ENCODE results near the gene PRKCZ. TPM values are rescaled to one million over a fixed set of nuclear protein-coding genes. Genes with fewer than 3 reads are reported as not detected.

The PRKCZ gene
- total and polyA plus RNA-seq, 2 experiments from 2014 or later, result 26.2 to 36.9 TPM

GRCh38 chr1:2144501-2145090 lies 94.4 kb downstream of the PRKCZ start (continued):
- TF ChIP-seq POLR2AphosphoS5 (IDR thresholded peaks at IDR 0.05; ENCODE audit: low read depth) (no peak), ETS1 (IDR thresholded peaks at IDR 0.05) (no peak), STAT1 (IDR thresholded peaks at IDR 0.05; ENCODE audit: unreplicated experiment) (no peak), REST (IDR thresholded peaks at IDR 0.05; ENCODE audit: unreplicated experiment) (no peak), EZH2 (IDR thresholded peaks at IDR 0.05; ENCODE audit: low read depth, unreplicated experiment) (no peak), ZNF331 (CRISPR knock-in tag; IDR thresholded peaks at IDR 0.05; ENCODE audit: low read depth) (no peak), ZNF114 (CRISPR knock-in tag; IDR thresholded peaks at IDR 0.05) (no peak)

- ATAC-seq (no peak), DNase-seq (ENCODE audit: low spot score) (no peak)
- Histone ChIP-seq H3K79me2 (replicated peaks; ENCODE audit: insufficient read depth) (no peaks in the 10 kb centered on the region), H3F3A (replicated peaks; ENCODE audit: low read depth) (no peaks in the 10 kb centered on the region), H3K4me3 (no peak overlapping the region), H2AFZ (no peak overlapping the region), H3K27me3 (ENCODE audit: insufficient read depth) (no peaks in the 10 kb centered on the region), H4K20me1 (replicated peaks; ENCODE audit: insufficient read depth) (no peaks in the 10 kb centered on the region), H3K4me1 (ENCODE audit: insufficient read depth) (no peaks in the 10 kb centered on the region), H3K9me2 (ENCODE audit: insufficient read depth) (no peaks in the 10 kb centered on the region), H3K27ac (ENCODE audit: low read depth) (no peak overlapping the region), H3K36me3 (ENCODE audit: insufficient read depth) (no peaks in the 10 kb centered on the region), H3K4me2 (no peak overlapping the region)
- H3K27ac Mint-ChIP-seq, result no peak overlapping the region
- H3K4me1 Mint-ChIP-seq, result no peaks in the 10 kb centered on the region
- H3K4me3 Mint-ChIP-seq, result no peak overlapping the region
- no peak for TF ChIP-seq REST (IDR thresholded peaks at IDR 0.05; ENCODE audit: unreplicated experiment)
- H3K27me3 Mint-ChIP-seq (ENCODE audit: insufficient read depth, low read depth, poor library complexity), result peaks cover 3% of the 10 kb centered on the region
- H3K9me3 Mint-ChIP-seq, result no peaks in the 10 kb centered on the region
- H3K36me3 Mint-ChIP-seq (ENCODE audit: low read depth), result peaks cover 3% of the 10 kb centered on the region; the same call in 2 of the 3 replicates
These were observed 96.0 kb downstream of the PRKCZ start for GRCh38 chr1:2145946-2146835.
